ENCODE measurements around the gene UTP11.

- TF ChIP-seq, protein P1, sequence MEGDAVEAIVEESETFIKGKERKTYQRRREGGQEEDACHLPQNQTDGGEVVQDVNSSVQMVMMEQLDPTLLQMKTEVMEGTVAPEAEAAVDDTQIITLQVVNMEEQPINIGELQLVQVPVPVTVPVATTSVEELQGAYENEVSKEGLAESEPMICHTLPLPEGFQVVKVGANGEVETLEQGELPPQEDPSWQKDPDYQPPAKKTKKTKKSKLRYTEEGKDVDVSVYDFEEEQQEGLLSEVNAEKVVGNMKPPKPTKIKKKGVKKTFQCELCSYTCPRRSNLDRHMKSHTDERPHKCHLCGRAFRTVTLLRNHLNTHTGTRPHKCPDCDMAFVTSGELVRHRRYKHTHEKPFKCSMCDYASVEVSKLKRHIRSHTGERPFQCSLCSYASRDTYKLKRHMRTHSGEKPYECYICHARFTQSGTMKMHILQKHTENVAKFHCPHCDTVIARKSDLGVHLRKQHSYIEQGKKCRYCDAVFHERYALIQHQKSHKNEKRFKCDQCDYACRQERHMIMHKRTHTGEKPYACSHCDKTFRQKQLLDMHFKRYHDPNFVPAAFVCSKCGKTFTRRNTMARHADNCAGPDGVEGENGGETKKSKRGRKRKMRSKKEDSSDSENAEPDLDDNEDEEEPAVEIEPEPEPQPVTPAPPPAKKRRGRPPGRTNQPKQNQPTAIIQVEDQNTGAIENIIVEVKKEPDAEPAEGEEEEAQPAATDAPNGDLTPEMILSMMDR (conservative IDR thresholded peaks at IDR 0.05; ENCODE audit: low read length): no peak
- no peak for TF ChIP-seq EZH2phosphoT487 (IDR thresholded peaks at IDR 0.05; ENCODE audit: borderline replicate concordance, low read depth, low read length)
These were observed 50.1 kb downstream of the UTP11 start for GRCh38 chr1:38062361-38063288.

Measured in OCI-LY7 (cell line).